Right lobe of liver (tissue), 4 donors: ENCODE results near the gene RARG.

Source experiments
- CTCF ChIP-seq, 4 donors: fragments of 200-600 bp in 3 of 4; fragments of 450-650 bp in 1 of 4; IDR thresholded peaks; one replicate each; pipeline versions ENCODE4 v1.5.1 to v1.8.0; 2016 to 2022; ENCODE audit warnings: antibody characterized with exemption in 4 of 4, mild to moderate bottlenecking in 2 of 4
- POLR2A ChIP-seq: fragments of 450-650 bp; IDR thresholded peaks from one replicate; pipeline ENCODE4 v1.6.1; 2017; ENCODE audit warnings: antibody characterized with exemption, mild to moderate bottlenecking
- donor health status: DM: no; HTN: no; CAD: no.
- donor health status: DM: no; HTN: no; CAD: no.
- donor health status: DM: no; HTN: yes; CAD: no.

DNA sequence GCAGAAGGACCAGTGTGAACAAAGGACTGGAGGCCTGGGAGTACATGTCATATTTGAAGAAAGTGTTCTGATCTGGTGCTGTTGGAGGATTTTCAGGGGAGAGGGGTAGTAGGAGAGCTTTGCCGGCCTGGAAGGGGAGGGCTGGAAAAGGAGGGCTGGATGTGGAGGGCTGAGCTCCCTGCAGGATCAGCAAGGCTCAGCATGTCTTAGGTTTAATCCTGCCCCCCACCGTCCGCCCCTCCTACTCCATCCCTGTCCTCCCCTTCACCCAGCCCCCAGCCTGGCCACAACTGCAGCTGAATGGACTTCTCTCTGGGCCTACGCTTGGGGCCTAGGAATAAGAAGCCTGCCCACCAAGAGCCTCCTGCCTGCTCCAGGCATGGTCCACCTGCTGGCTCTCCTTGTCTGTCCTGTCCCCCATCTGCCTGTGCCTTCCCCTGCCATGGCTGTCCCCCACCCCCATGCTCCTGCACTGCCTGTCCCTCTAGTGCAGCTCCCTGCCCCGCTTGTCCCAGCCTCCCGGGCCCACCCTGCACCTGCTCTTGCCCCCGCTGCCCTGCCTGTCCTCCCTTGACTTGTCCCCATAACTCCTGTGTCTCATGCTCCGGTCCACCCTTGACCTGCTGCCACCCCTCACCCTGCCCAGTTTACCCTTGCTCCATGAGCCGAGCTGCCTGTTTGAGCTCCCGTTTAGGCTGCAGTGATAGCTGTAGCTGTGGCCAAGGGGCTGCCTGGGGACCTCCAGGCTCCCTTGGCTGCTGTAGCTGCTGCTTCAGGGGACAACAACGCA lies 9.8 kb upstream of the RARG start:
- no peak for TF ChIP-seq CTCF (IDR thresholded peaks at IDR 0.05)
- TF ChIP-seq POLR2A = no peak
